CD4-positive, alpha-beta T cell treated with Interleukin-17A for 4 hours (primary cell): Measurements from ENCODE around the gene ZBTB32.

Experiments
- DNase-seq: peaks from one replicate; pipeline ENCODE4 v3.0.0-alpha.2; 2020; ENCODE audit warnings: mixed read lengths

The ZBTB32 gene

GRCh38 chr19:35753634-35754369, 49.4 kb downstream of the ZBTB32 start:
- no peak for DNase-seq

DNA sequence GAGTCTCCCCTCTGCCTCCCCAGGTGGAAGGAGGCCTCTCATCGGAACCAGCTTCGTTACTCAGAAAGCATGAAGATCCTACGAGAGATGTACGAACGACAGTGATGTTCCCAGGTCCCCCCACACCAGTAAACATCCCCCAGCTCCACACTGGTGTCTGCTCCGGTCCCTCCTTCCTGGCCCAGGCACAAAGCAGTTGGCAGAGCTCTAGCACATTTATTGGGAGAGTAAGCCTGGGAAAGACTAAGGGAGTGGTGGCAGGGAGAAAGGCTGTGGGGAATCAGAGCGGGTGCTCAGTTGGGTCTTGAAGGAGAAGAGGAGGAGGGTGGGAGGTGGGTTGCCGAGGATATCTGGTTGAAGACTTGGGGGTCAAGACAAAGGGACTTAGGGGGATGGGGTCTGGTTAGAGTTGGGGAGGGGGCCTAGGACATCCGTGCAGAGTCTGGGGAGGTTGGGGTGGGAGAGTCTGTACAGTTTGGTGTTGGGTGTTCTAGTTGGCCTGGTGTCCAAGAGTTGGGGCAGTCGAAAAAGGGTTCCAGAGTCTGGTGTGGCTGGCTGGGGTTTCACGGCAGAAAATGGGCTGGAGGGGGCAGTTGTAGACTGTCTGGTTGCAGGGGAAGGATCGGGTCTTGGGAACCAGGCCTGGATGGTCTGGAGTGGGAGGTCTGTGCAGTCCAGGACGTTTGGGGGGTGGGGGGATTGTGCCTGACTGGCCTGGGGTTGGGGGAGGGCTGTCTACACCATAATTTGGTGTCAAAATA, 50.2 kb downstream of the ZBTB32 start:
- no peak for DNase-seq

- DNase-seq: no peak
These were observed 50.8 kb downstream of the ZBTB32 start for GRCh38 chr19:35755131-35755549.

DNA sequence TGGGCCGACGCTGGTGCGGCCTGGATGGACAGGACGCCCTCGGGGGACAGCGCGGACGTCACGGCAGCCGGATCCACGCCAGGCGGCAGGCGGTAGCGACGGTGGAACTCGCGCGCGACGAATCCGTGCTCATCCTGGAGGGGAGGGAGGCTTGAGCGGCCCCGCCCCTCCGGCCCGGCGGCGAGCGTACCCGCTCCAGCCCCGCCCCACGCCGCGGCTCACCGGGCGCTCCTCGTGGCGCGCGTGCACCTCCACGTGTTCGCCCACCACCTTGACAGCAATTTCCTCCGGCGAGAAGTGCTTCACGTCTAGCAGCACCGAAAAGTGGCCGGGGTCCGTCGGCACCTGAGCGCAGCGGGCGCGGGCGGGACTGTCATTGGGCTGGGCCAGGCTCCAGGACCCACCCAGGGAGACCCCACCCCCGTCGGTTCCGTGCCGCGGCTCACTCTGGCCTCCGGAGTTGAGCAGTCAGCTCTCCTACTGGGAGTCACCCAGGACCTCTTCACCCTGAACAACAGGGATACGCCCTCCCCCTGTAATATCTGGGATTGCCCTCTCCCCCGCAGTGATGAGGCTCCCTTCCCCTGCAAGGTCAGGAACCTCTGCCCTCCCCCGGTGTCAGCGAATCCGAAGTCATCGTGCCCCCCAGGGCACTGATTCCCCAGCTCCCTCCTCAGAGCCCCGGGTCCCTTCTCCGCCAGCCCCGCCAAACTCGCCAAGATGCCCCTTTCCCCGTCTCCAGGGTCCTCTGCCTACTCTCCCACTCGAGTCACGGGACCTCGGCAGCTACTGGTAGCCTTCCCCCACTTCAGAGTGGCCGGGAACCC, 51.4 kb downstream of the ZBTB32 start:
- DNase-seq: peak; percentile 70

DNA sequence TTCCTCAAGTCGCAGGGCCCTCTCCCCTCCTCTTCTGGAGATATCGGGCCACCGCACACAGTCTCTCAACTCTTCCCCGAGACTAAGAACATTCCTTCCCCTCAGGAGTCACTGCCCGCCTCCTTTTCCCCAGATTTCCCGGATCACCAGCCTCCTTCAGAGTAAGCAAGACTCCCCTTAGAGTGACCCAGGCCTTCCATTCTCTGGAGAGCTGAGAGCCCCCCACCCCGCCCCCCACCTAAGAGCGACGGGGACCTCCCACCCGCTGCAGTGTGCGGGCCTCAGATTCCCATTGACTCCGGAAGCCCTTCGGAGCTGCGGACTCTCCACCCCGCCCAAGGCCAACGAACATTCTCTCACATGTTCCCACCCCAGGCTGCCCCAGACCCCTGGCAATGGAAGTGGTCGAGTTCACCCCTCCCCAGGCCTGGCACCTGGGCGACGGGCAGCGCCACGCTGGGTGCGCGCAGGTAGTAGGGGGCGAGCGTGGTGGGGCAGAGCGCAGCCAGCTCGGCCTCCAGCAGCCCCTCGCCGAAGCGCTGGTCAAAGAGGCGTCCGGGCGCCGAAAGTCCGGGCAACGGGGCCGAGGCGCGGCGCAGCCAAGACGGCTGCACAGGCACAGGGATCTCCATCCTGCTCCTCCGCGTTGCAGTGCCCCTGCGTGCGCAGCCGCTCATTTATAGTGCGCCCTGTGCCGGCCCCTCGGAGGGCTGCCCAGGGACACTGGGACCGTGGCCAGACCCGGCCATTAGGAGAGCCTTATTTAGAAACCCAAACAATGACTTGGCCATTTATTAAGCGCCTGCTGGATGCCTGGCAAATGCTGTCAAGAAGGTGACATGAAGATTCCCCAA, 52.2 kb downstream of the ZBTB32 start, which contains the start of gene HSPB6:
Gene HSPB6, minus strand, starts transcription at position 653 of the 854 bp plus-strand sequence. Its CDS starts 21 bp downstream, at position 632.
- no peak for DNase-seq

DNA sequence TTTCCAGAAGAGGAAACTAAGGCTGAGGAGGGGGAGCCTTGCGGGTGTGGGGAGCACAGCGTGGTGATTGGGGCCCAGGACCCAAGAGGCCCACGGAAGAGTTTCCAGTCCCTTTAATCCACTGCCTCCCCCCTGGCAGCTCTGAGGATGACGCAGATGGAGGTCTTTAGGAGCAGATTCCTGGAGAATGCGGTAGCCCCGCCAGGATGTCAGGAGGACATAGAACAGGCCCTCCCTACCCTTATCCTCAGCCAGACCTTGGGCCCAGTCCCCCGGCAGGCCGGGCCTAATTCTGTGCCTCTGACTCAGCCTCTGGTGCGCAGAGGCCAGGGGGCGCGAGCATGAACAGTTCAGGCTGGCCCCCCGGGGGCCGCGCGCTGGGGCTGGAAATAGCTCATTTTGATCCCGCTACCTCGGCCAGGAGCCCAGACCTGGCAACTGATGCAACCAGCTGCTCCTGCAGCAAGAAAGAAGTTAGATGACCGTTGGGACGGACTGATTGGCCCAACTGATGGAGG, 52.9 kb downstream of the ZBTB32 start:
- DNase-seq: peak; percentile 23

GRCh38 chr19:35757749-35758608, 53.6 kb downstream of the ZBTB32 start, which contains the start of gene PROSER3:
Gene PROSER3 (plus strand): TSS chr19:35758176. CDS start chr19:35758216, 40 bp downstream.
- DNase-seq: peak; percentile 98

DNA sequence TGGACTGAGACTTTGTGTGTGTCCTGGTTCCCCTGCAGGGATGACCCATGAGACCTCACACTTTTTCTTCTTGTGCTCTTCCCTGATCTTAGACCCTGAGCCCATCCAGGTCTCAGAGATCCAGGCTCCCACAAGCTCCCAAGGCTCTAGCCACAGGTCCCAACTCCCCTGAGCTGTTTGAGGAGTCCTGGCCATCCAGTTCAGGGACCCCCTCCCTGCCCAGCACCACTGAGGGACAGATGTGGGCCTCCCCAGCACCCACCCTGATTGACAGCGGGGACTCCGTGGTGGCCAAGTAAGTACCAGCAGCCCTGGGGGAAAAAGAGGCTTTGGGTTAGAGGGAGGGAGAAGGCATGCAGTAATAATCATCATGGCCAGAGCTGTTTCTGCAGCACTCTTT, 55.3 kb downstream of the ZBTB32 start:
- DNase-seq: no peak

- no peak for DNase-seq
These were observed 56.5 kb downstream of the ZBTB32 start for GRCh38 chr19:35760711-35761349.

DNA sequence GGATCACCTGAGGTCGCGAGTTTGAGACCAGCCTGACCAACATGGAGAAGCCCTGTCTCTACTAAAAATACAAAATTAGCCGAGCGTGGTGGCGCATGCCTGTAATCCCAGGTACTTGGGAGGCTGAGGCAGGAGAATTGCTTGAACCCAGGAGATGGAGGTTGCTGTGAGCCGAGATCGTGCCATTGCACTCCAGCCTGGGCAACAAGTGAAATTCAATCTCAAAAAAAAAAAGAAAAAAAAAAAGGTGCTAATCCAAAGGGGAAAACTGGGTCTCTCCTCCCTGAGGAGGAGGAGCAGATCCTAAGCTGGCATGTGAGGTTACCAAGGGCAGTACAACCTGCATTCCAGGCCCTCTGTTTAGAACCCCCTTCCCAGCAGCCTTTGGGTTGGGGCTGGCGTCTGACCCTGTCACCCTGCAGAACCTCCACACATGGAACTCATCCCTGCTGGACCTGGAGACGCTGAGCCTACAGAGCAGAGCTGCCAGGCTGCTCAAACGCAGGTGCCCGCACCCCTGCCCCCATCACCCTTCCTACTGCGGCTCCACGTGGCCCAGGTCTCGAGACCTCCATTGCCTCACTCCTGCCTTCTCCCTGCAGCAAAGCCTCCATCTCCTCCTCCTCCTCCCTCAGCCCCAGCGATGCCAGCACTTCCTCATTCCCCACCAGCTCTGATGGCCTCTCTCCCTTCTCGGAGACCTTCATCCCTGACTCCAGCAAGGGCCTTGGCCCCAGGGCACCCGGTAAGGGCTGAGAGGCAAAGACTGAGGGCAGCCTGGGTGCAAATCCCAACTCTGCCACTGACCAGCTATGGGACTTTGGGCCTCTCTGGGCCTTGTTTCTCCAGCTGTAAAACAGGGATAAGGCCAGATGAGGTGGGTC, 60.3 kb downstream of the ZBTB32 start:
- no peak for DNase-seq
